Measurements from ENCODE around the gene EIF4G3.

DNA sequence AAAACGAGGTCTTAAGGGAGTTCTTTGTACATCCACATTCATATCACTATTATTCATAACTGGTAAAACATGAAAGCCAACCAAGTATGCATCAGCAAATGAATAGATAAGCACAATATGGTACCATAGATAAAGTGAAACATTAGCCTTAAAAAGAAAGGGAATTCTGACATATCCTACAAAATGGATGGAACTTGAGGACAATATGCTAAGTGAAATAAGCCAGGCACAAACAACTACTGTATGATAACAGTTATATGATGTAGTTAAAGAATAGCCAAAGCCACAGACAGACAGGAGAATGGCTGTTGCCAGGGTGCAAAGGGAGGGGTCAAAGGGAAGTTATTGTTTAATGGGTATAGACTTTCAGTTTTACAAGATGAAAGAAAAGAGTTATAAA lies 148.9 kb downstream of the EIF4G3 start:
- no peak for TF ChIP-seq POLR2A (IDR thresholded peaks at IDR 0.05; ENCODE audit: low read depth, low read length)
- no peak for TF ChIP-seq POLR2AphosphoS5 (IDR thresholded peaks at IDR 0.05; ENCODE audit: low read depth, low read length)
- no peak for TF ChIP-seq TAF1 (IDR thresholded peaks at IDR 0.05; ENCODE audit: borderline replicate concordance, low read depth, low read length)
